K562 (cell line): Measurements from ENCODE around the gene RGS9.
"Not testable (repeated sequence)": the region's sequence is repeated elsewhere in the genome, so short reads cannot be mapped to it uniquely, and the experiment has no call there.

ENCODE experiments used
- BRCA1 ChIP-seq, 2 experiments: fragments of 450-650 bp in 1 of 2; sonication (generic) in 1 of 2; formaldehyde crosslinking in 1 of 2; IDR thresholded peaks; 2 replicates each; pipeline versions ENCODE4 v1.5.0 to v1.6.1; 2017 to 2020; ENCODE audit warnings: mild to moderate bottlenecking in 1 of 2, missing genetic modification reagents in 1 of 2
- CTCF ChIP-seq, 3 experiments: IDR thresholded peaks in 2 of 3; conservative IDR thresholded peaks in 1 of 3; 2 replicates each; pipeline ENCODE4 v1.5.1; 2011 to 2012; ENCODE audit warnings: low read length in 3 of 3, mild to moderate bottlenecking in 3 of 3, control low read depth in 2 of 3, improper control_type of control experiment in 1 of 3, inconsistent platforms in 1 of 3, low read depth in 1 of 3, mixed read lengths in 1 of 3, moderate library complexity in 1 of 3; ENCODE audit not compliant: insufficient read depth in 2 of 3
- FOXK1 ChIP-seq: sonication (generic); formaldehyde crosslinking; IDR thresholded peaks from 2 replicates; pipeline ENCODE4 v1.8.0; 2022; ENCODE audit warnings: missing genetic modification reagents, mild to moderate bottlenecking, borderline replicate concordance
- KDM1A ChIP-seq, 2 experiments: fragments of 450-650 bp; IDR thresholded peaks; 2 replicates each; pipeline ENCODE4 v1.6.1; 2016; ENCODE audit warnings: mild to moderate bottlenecking in 2 of 2
- NBN ChIP-seq: fragments of 450-650 bp; IDR thresholded peaks from 2 replicates; pipeline ENCODE4 v1.6.1; 2016; ENCODE audit warnings: low read depth, mild to moderate bottlenecking
- NUFIP1 ChIP-seq: fragments of 450-650 bp; IDR thresholded peaks from 2 replicates; pipeline ENCODE4 v1.6.1; 2018; ENCODE audit not compliant: partially characterized antibody
- PRMT5 ChIP-seq: sonication (generic); formaldehyde crosslinking; IDR thresholded peaks from 2 replicates; pipeline ENCODE4 v1.5.0; 2020; ENCODE audit warnings: missing genetic modification reagents
- RFX5 ChIP-seq: IDR thresholded peaks from 2 replicates; pipeline ENCODE4 v1.6.1; 2011; ENCODE audit warnings: low read depth, mild to moderate bottlenecking, improper control_type of control experiment, low read length
- SMARCA5 ChIP-seq: fragments of 450-650 bp; IDR thresholded peaks from 2 replicates; pipeline ENCODE4 v1.6.1; 2016

GRCh38 chr17:65180752-65181236 is 43.6 kb downstream of the RGS9 start:
- not testable (repeated sequence) for TF ChIP-seq CTCF (IDR thresholded peaks at IDR 0.05 in 2 of 3, conservative IDR thresholded peaks at IDR 0.05 in 1 of 3; ENCODE audit: insufficient read depth in 2 of 3, low read depth in 1 of 3, low read length in 3 of 3); RFX5; PRMT5 (CRISPR knock-in tag); NUFIP1; SMARCA5; NBN; FOXK1 (CRISPR knock-in tag); KDM1A (IDR thresholded peaks at IDR 0.05); BRCA1 (IDR thresholded peaks at IDR 0.05); BRCA1 (CRISPR knock-in tag; IDR thresholded peaks at IDR 0.05)
